ENCODE results near the gene GET4. TPM values are rescaled to one million over a fixed set of nuclear protein-coding genes. Genes with fewer than 3 reads are reported as not detected.

Gene GET4
- total and polyA plus RNA-seq, 2 of the 4 experiments (the other 2 are of a cell fraction) = 11.3 to 30.9 TPM

GRCh38 chr7:867001-867405 is 9.4 kb upstream of the GET4 start:
- H3K14ac ChIP-seq (replicated peaks; ENCODE audit: low read depth, low read length) = peak overlapping the region; percentile 42
- peak overlapping the region; percentile 92 for H2AK9ac ChIP-seq (replicated peaks; ENCODE audit: low read depth, low read length, poor library complexity)
- H3K9ac ChIP-seq (ENCODE audit: low read depth, low read length) = 0 out of 2 replicates have a peak overlapping the region, but pooled peaks have one; percentile 12
- peak; percentile 91 for ATAC-seq (ENCODE audit: low read depth)
- peak overlapping the region; percentile 82 for H4K91ac ChIP-seq (ENCODE audit: insufficient read depth, low read depth, low read length)
- peaks cover 8 to 36% of the 10 kb centered on the region in 2 experiments for H3K79me1 ChIP-seq (ENCODE audit: low read depth in 1 of 2, low read length in 2 of 2)
- peak overlapping the region; percentile 69 for H2BK5ac ChIP-seq (ENCODE audit: low read depth, low read length, poor library complexity, severe bottlenecking)
- 0 out of 3 replicates have a peak overlapping the region, but pooled peaks have one; percentile 9 for H2BK15ac ChIP-seq (ENCODE audit: low read depth, low read length)
- H4K5ac ChIP-seq (ENCODE audit: low read depth, low read length) = peak overlapping the region; percentile 3; the same call in 1 of the 2 replicates
- H3K27ac ChIP-seq (ENCODE audit: insufficient read depth, low read length) = peak overlapping the region; percentile 70
- peak; percentile 97 for DNase-seq
- no peaks in the 10 kb centered on the region for H3K27me3 ChIP-seq (ENCODE audit: control insufficient read depth, insufficient read depth, low read length)
- peak overlapping the region; percentile 30; the same call in 1 of the 2 replicates for H3K4me2 ChIP-seq (ENCODE audit: low read depth, low read length)
- TF ChIP-seq RCOR1 (IDR thresholded peaks at IDR 0.05; ENCODE audit: insufficient replicate concordance, low read length) (no peak), CTCF (conservative IDR thresholded peaks at IDR 0.05; ENCODE audit: low read depth, low read length) (no peak), RAD21 (IDR thresholded peaks at IDR 0.05; ENCODE audit: low read length) (no peak), MAZ (IDR thresholded peaks at IDR 0.05; ENCODE audit: borderline replicate concordance, low read depth, low read length) (peak; percentile 37; the same call in 1 of the 2 replicates), ELK1 (IDR thresholded peaks at IDR 0.05; ENCODE audit: borderline replicate concordance, low read depth, low read length) (no peak), CEBPB (IDR thresholded peaks at IDR 0.05; ENCODE audit: low read depth, low read length) (no peak), POLR2A (IDR thresholded peaks at IDR 0.05; ENCODE audit: low read depth, low read length) (no peak), MAFK (IDR thresholded peaks at IDR 0.05; ENCODE audit: low read depth, low read length) (peak; percentile 83), FOS (IDR thresholded peaks at IDR 0.05; ENCODE audit: low read depth, low read length) (0 out of 2 replicates have a peak, but pooled peaks have one; percentile 11), BHLHE40 (IDR thresholded peaks at IDR 0.05; ENCODE audit: low read depth, low read length) (peak; percentile 55), SMC3 (IDR thresholded peaks at IDR 0.05; ENCODE audit: low read depth, low read length) (no peak), MXI1 (IDR thresholded peaks at IDR 0.05; ENCODE audit: borderline replicate concordance, low read depth, low read length) (peak; percentile 62), NFE2L2 (IDR thresholded peaks at IDR 0.05; ENCODE audit: low read depth, low read length) (peak; percentile 90), CHD1 (IDR thresholded peaks at IDR 0.05; ENCODE audit: low read depth, low read length) (no peak), USF2 (IDR thresholded peaks at IDR 0.05; ENCODE audit: low read depth, low read length) (peak; percentile 92)
- peak overlapping the region; percentile 79 for H2BK120ac ChIP-seq (ENCODE audit: low read depth, low read length)
- H3K56ac ChIP-seq (ENCODE audit: extremely low read depth, insufficient read depth, low read length) = 0 out of 2 replicates have a peak overlapping the region, but pooled peaks have one; percentile 22
- H3K4me1 ChIP-seq (ENCODE audit: control insufficient read depth, insufficient read depth, low read length) = peaks cover 12% of the 10 kb centered on the region
- WGBS, 2 experiments (ENCODE audit: extremely low coverage in 2 of 2, insufficient read length in 1 of 2) = 19% methylated on average over 16 of the region's 18 CpGs; no CpG with 5 or more reads in 1 of the 2 experiments
- H3K36me3 ChIP-seq (ENCODE audit: control insufficient read depth, insufficient read depth, low read length) = peaks cover 44% of the 10 kb centered on the region
- peak overlapping the region; percentile 85 for H3K4ac ChIP-seq (ENCODE audit: low read depth, low read length)
- ChIA-PET POLR2A (ENCODE audit: unreplicated experiment) (no interaction called here), CTCF (interaction anchor here (0.9 to 1.3 kb wide), 2 partner anchors 8 to 81 kb away, joined by 3 to 4 read pairs; no protein-coding TSS in a partner anchor)
- intact Hi-C loops (cut with micrococcal nuclease) (no loop called here), in situ Hi-C loops (cut with MboI; ENCODE audit: low sequenced_read_pairs) (no loop called here), dilution Hi-C loops (cut with HindIII; ENCODE audit: low sequenced_read_pairs, unreplicated experiment) (no loop called here)
- no peaks in the 10 kb centered on the region for H3K9me3 ChIP-seq (ENCODE audit: control insufficient read depth, insufficient read depth, low read length)
- H2BK20ac ChIP-seq (ENCODE audit: low read depth, low read length) = peak overlapping the region; percentile 84
- H4K8ac ChIP-seq (ENCODE audit: low read depth in 2 of 2, low read length in 2 of 2) = peak overlapping the region; percentile 14 to 82; a peak in 3 of 4 replicates
- peaks cover 11% of the 10 kb centered on the region; the same call in 1 of the 2 replicates for H4K20me1 ChIP-seq (ENCODE audit: insufficient read depth, low read length)
- peaks cover 10% of the 10 kb centered on the region; the same call in 1 of the 2 replicates for H3K9me1 ChIP-seq (ENCODE audit: insufficient read depth, low read length)
- H2AFZ ChIP-seq (replicated peaks; ENCODE audit: low read length, poor library complexity) = peak overlapping the region; percentile 72
- H3K18ac ChIP-seq (ENCODE audit: low read depth, low read length) = peak overlapping the region; percentile 15
- H3K4me3 ChIP-seq (ENCODE audit: insufficient read depth, low read depth, low read length) = no peak overlapping the region
- H3K23ac ChIP-seq (ENCODE audit: low read depth, low read length) = peak overlapping the region; percentile 91
- H2AK5ac ChIP-seq (ENCODE audit: low read depth, low read length) = peak overlapping the region; percentile 87
- no TSS peak for BruUV-seq (replicated peaks)

All from IMR-90 (cell line).